OCI-LY1 (cell line): ENCODE data around the gene SCIMP.
A peak's percentile ranks its signal among the peaks of the same experiment; 100 is the strongest.

ENCODE experiments used
- H2AFZ ChIP-seq: fragments of 200-600 bp; sonication (generic), shearing (Covaris generic); 2 replicates; pipeline ENCODE4 v1.6.0; 2014; ENCODE audit warnings: antibody characterized with exemption, mild to moderate bottlenecking, low read length
- H3F3A ChIP-seq: fragments of 200-600 bp; sonication (generic), shearing (Covaris generic); 2 replicates; pipeline ENCODE4 v1.6.0; 2014; ENCODE audit warnings: mild to moderate bottlenecking, antibody characterized with exemption, low read length, moderate library complexity; ENCODE audit not compliant: insufficient read depth
- H3K27ac ChIP-seq: fragments of 200-600 bp; sonication (generic); 2 replicates; pipeline ENCODE4 v1.5.1; 2014; ENCODE audit warnings: low read length, mixed run types, mild to moderate bottlenecking, low read depth; ENCODE audit not compliant: poor library complexity, severe bottlenecking
- H3K27me3 ChIP-seq: fragments of 200-600 bp; sonication (generic); 2 replicates; pipeline ENCODE4 v1.6.0; 2014; ENCODE audit warnings: antibody characterized with exemption, mild to moderate bottlenecking, low read length, moderate library complexity; ENCODE audit not compliant: insufficient read depth
- H3K36me3 ChIP-seq: fragments of 200-600 bp; sonication (generic); 2 replicates; pipeline ENCODE4 v1.6.1; 2014; ENCODE audit warnings: mild to moderate bottlenecking, antibody characterized with exemption, low read length, moderate library complexity, mixed read lengths; ENCODE audit not compliant: insufficient read depth
- H3K4me1 ChIP-seq: fragments of 200-600 bp; sonication (generic); 2 replicates; pipeline ENCODE4 v1.5.1; 2014; ENCODE audit warnings: mild to moderate bottlenecking, low read length, moderate library complexity; ENCODE audit not compliant: insufficient read depth, severe bottlenecking
- H3K4me2 ChIP-seq: fragments of 200-600 bp; sonication (generic), shearing (Covaris generic); 2 replicates; pipeline ENCODE4 v1.6.1; 2014; ENCODE audit warnings: low read length
- H3K4me3 ChIP-seq: fragments of 200-600 bp; sonication (generic); 2 replicates; pipeline ENCODE4 v1.5.1; 2014; ENCODE audit warnings: low read length, low read depth, mild to moderate bottlenecking, mixed read lengths; ENCODE audit not compliant: poor library complexity, severe bottlenecking
- H3K79me2 ChIP-seq: fragments of 200-600 bp; shearing (Covaris generic); 2 replicates; pipeline ENCODE4 v1.6.1; 2016; ENCODE audit warnings: mixed run types, low read length, mixed read lengths; ENCODE audit not compliant: insufficient read depth
- H3K9ac ChIP-seq: fragments of 200-600 bp; sonication (generic), shearing (Covaris generic); 2 replicates; pipeline ENCODE4 v1.6.1; 2014; ENCODE audit warnings: mild to moderate bottlenecking, low read length, mixed read lengths
- H3K9me2 ChIP-seq: fragments of 200-600 bp; sonication (generic), shearing (Covaris generic); 2 replicates; pipeline ENCODE4 v1.6.1; 2014; ENCODE audit warnings: low read depth, mild to moderate bottlenecking, low read length, mixed read lengths
- H3K9me3 ChIP-seq: fragments of 200-600 bp; shearing (Covaris generic); 2 replicates; pipeline ENCODE4 v1.6.1; 2014; ENCODE audit warnings: low read length, mixed read lengths
- H4K20me1 ChIP-seq: fragments of 200-600 bp; sonication (generic), shearing (Covaris generic); 2 replicates; pipeline ENCODE4 v1.6.0; 2016; ENCODE audit warnings: mild to moderate bottlenecking, low read length; ENCODE audit not compliant: insufficient read depth
- EZH2 ChIP-seq: fragments of 200-600 bp; sonication (generic), shearing (Covaris generic); IDR thresholded peaks from 2 replicates; pipeline ENCODE4 v1.8.0; 2017; ENCODE audit warnings: borderline replicate concordance, mixed run types, mild to moderate bottlenecking, antibody characterized with exemption, low read length, moderate library complexity, mixed read lengths
- TF ChIP-seq, protein P1 (sequence below): fragments of 200-600 bp; sonication (generic), shearing (Covaris generic); IDR thresholded peaks from 2 replicates; pipeline ENCODE4 v1.5.1; 2017; ENCODE audit warnings: mild to moderate bottlenecking, antibody characterized with exemption, low read length, moderate library complexity, mixed read lengths

SCIMP gene

DNA sequence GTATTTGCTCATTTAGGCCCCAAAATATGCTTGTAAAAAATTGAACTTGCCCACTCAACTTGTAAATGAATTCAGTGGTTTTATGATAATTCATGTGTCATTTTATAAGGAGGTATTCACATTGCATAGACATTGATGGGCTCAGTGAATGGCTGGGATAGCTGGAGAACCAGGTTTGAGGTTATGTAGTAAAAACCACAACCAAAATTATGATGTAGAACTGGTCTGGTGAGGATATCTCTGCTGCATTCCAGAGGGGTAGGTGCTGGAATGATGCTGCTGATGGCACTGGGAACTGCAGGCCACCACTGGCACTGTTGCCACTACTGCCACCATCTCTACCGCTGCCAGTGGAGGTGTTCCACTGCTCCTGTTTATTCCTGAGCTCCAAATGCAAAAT, 25.9 kb upstream of the SCIMP start:
- Histone ChIP-seq H3K9ac (no peak overlapping the region), H3K4me2 (no peak overlapping the region), H3K4me3 (no peak overlapping the region), H3K9me2 (no peaks in the 10 kb centered on the region), H3K36me3 (no peaks in the 10 kb centered on the region), H3F3A (no peaks in the 10 kb centered on the region), H3K4me1 (peaks cover 12% of the 10 kb centered on the region), H3K9me3 (no peaks in the 10 kb centered on the region), H3K79me2 (no peaks in the 10 kb centered on the region), H2AFZ (no peak overlapping the region), H3K27me3 (no peaks in the 10 kb centered on the region), H4K20me1 (no peaks in the 10 kb centered on the region), H3K27ac (no peak overlapping the region)
- TF ChIP-seq EZH2 = no peak
- TF ChIP-seq, protein P1, sequence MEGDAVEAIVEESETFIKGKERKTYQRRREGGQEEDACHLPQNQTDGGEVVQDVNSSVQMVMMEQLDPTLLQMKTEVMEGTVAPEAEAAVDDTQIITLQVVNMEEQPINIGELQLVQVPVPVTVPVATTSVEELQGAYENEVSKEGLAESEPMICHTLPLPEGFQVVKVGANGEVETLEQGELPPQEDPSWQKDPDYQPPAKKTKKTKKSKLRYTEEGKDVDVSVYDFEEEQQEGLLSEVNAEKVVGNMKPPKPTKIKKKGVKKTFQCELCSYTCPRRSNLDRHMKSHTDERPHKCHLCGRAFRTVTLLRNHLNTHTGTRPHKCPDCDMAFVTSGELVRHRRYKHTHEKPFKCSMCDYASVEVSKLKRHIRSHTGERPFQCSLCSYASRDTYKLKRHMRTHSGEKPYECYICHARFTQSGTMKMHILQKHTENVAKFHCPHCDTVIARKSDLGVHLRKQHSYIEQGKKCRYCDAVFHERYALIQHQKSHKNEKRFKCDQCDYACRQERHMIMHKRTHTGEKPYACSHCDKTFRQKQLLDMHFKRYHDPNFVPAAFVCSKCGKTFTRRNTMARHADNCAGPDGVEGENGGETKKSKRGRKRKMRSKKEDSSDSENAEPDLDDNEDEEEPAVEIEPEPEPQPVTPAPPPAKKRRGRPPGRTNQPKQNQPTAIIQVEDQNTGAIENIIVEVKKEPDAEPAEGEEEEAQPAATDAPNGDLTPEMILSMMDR = no peak

DNA sequence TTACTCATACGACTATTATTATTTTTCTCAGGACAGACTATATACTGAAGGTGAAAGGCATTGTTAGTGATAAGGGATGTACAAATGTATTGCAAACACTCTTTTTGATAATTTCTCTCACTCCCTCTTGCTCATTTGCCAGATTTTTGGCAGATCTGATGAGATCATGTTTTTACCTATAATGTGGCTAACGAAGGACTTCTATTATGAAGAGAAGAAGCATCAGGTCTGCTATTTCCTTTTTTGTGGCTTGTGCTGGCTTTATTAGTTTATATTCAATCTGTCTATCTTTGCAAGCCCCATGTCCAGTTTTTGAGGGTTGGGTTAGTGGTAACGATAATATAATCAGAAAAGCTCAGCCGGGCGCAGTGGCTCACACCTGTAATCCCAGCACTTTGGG, 22.5 kb upstream of the SCIMP start:
- Histone ChIP-seq H3K4me1 (peaks cover 20% of the 10 kb centered on the region), H3K9me2 (no peaks in the 10 kb centered on the region), H3K27ac (no peak overlapping the region), H3K4me2 (no peak overlapping the region), H3K36me3 (no peaks in the 10 kb centered on the region), H3K4me3 (no peak overlapping the region), H3K79me2 (no peaks in the 10 kb centered on the region), H2AFZ (no peak overlapping the region), H3F3A (no peaks in the 10 kb centered on the region), H3K9ac (no peak overlapping the region), H3K9me3 (no peaks in the 10 kb centered on the region), H3K27me3 (no peaks in the 10 kb centered on the region), H4K20me1 (no peaks in the 10 kb centered on the region)
- TF ChIP-seq EZH2 = no peak
- TF ChIP-seq, protein P1 = no peak

DNA sequence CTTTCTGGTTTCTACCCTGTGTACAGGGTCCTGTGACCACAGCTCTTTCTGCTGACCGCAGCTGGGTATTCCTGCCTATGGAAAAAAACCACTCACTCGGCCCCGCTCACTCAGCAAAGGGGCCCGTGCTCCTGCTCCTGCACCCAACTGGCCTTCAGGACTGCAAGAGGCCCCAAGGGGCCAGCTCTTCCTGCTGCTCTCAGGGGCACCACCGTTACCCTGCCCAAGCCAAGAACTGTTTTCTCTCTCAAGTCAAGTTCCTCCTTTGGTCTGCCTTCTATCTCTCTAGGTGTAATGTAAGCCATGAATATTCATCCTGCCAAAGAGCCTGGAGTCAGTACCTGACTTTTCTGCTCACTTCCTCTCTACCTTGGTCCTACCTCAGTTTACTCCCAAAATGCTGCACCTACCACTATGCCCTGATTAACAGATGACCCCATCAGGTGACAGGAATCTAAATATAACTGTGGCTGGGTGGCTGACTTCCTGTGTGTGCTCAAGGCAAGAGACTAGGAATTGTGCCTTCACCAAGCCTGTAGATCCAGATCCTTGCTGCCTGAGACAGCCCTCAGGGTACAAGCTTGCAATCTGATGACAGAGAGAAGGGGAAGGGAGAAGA, 20.4 kb upstream of the SCIMP start:
- Histone ChIP-seq H2AFZ (no peak overlapping the region), H3K4me1 (peaks cover 20% of the 10 kb centered on the region), H4K20me1 (no peaks in the 10 kb centered on the region), H3K79me2 (no peaks in the 10 kb centered on the region), H3K9ac (no peak overlapping the region), H3K4me2 (peak overlapping the region; percentile 25; the same call in 1 of the 2 replicates), H3K36me3 (no peaks in the 10 kb centered on the region), H3K27me3 (no peaks in the 10 kb centered on the region), H3F3A (no peaks in the 10 kb centered on the region), H3K9me3 (no peaks in the 10 kb centered on the region), H3K4me3 (no peak overlapping the region), H3K9me2 (no peaks in the 10 kb centered on the region), H3K27ac (no peak overlapping the region)
- no peak for TF ChIP-seq EZH2
- TF ChIP-seq, protein P1 = no peak
